HG02571 (cell line): ENCODE results near the gene TNFSF4.
"Not testable (repeated sequence)": the region's sequence is repeated elsewhere in the genome, so short reads cannot be mapped to it uniquely, and the experiment has no call there.

ENCODE experiments used
- ATAC-seq: cut with Tn5 transposase; IDR thresholded peaks from one replicate; pipeline ENCODE4 v1.9.1; 2021; ENCODE audit warnings: mild to moderate bottlenecking, moderate library complexity; ENCODE audit not compliant: unreplicated experiment

The TNFSF4 gene

GRCh38 chr1:173206816-173207568 is at the start of gene TNFSF4:
TNFSF4 (minus strand) TSS chr1:173207331; CDS start chr1:173207176, 155 bp downstream.
- no peak for ATAC-seq

GRCh38 chr1:173255214-173255813 is 48.2 kb upstream of the TNFSF4 start:
- no peak for ATAC-seq

- no peak for ATAC-seq
Observed at GRCh38 chr1:173253046-173253445, 45.9 kb upstream of the TNFSF4 start.

- ATAC-seq = no peak
Observed at GRCh38 chr1:173249349-173249748, 42.2 kb upstream of the TNFSF4 start.

GRCh38 chr1:173248247-173248940 is 41.3 kb upstream of the TNFSF4 start:
- ATAC-seq = no peak

GRCh38 chr1:173245892-173246291 is 38.8 kb upstream of the TNFSF4 start:
- no peak for ATAC-seq

GRCh38 chr1:173243300-173243699 is 36.2 kb upstream of the TNFSF4 start:
- ATAC-seq = no peak

GRCh38 chr1:173241528-173242347 is 34.6 kb upstream of the TNFSF4 start:
- ATAC-seq = no peak

- ATAC-seq = no peak
Observed at GRCh38 chr1:173240609-173241008, 33.5 kb upstream of the TNFSF4 start.

GRCh38 chr1:173239058-173239457 is 31.9 kb upstream of the TNFSF4 start:
- no peak for ATAC-seq

GRCh38 chr1:173234899-173235298 is 27.8 kb upstream of the TNFSF4 start:
- no peak for ATAC-seq

- ATAC-seq = not testable (repeated sequence)
Observed at GRCh38 chr1:173234434-173234833, 27.3 kb upstream of the TNFSF4 start.

- ATAC-seq = not testable (repeated sequence)
Observed at GRCh38 chr1:173229031-173229430, 21.9 kb upstream of the TNFSF4 start.

- no peak for ATAC-seq
Observed at GRCh38 chr1:173224949-173225348, 17.8 kb upstream of the TNFSF4 start.

- no peak for ATAC-seq
Observed at GRCh38 chr1:173224280-173224892, 17.3 kb upstream of the TNFSF4 start.

GRCh38 chr1:173223031-173223380 is 15.9 kb upstream of the TNFSF4 start:
- ATAC-seq = no peak

GRCh38 chr1:173222149-173223030 is 15.3 kb upstream of the TNFSF4 start:
- ATAC-seq = no peak

GRCh38 chr1:173220157-173220556 is 13.0 kb upstream of the TNFSF4 start:
- no peak for ATAC-seq

- ATAC-seq = no peak
Observed at GRCh38 chr1:173213665-173214064, 6.5 kb upstream of the TNFSF4 start.
